HUES48 (cell line): ENCODE results near the gene ING2.
A peak's percentile ranks its signal among the peaks of the same experiment; 100 is the strongest.
"Not testable (repeated sequence)": the region's sequence is repeated elsewhere in the genome, so short reads cannot be mapped to it uniquely, and the experiment has no call there.

Experiments
- H3K27ac ChIP-seq: one replicate; pipeline ENCODE4 v1.7.0; 2013; ENCODE audit warnings: low read depth, low read length, inconsistent platforms
- H3K27me3 ChIP-seq: 2 replicates; pipeline ENCODE4 v1.6.1; 2013; ENCODE audit warnings: mild to moderate bottlenecking, low read length; ENCODE audit not compliant: control insufficient read depth, insufficient read depth
- H3K36me3 ChIP-seq: 2 replicates; pipeline ENCODE4 v1.6.1; 2013; ENCODE audit warnings: low read length; ENCODE audit not compliant: control insufficient read depth, insufficient read depth
- H3K4me1 ChIP-seq: 2 replicates; pipeline ENCODE4 v1.6.1; 2013; ENCODE audit warnings: mild to moderate bottlenecking, low read length; ENCODE audit not compliant: control insufficient read depth, insufficient read depth
- H3K4me3 ChIP-seq: 2 replicates; pipeline ENCODE4 v1.5.1; 2013; ENCODE audit warnings: mild to moderate bottlenecking, low read depth, low read length
- H3K9ac ChIP-seq: 2 replicates; pipeline ENCODE4 v1.6.1; 2013; ENCODE audit warnings: mild to moderate bottlenecking, low read depth, low read length, moderate library complexity
- H3K9me3 ChIP-seq: 2 replicates; pipeline ENCODE4 v1.6.1; 2013; ENCODE audit warnings: low read length; ENCODE audit not compliant: control insufficient read depth, insufficient read depth

Gene ING2

DNA sequence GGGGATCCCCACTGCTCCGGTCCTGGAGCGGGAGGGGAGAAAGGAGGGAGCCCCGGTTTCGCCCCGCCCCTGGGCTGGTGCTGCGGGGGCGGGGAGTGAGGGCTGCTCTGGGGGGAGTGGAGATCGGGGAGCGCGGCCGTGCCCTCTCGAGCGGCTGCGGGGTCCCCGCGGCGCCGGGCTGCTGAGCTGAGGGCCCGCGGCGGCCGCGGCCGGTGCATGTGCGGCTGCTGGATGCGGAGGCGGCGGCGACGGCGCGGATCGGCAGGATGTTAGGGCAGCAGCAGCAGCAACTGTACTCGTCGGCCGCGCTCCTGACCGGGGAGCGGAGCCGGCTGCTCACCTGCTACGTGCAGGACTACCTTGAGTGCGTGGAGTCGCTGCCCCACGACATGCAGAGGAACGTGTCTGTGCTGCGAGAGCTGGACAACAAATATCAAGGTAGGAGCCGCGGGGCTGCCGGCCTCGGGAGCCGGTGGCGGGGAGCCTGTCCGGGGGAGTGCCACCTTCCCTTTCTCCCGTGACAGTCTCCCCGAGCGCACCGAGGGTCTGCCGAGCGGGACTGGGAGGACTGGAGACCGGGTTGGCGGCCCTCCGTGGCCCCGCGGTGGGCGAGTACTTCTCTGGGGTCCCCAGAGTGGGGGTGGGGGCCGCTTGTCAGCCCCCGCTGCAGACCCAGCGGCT, at the start of gene ING2:
ING2 (plus strand) TSS at position 129 of the 681 bp plus-strand sequence; CDS start at position 267, 138 bp downstream.
- no peaks in the 10 kb centered on the region for H3K9me3 ChIP-seq
- peak within 1 kb of the TSS; percentile 96 for H3K4me3 ChIP-seq
- peaks cover 2% of the 10 kb centered on the region; the same call in 1 of the 2 replicates for H3K36me3 ChIP-seq
- peak within 1 kb of the TSS; percentile 99 for H3K27ac ChIP-seq
- no peaks in the 10 kb centered on the region for H3K27me3 ChIP-seq
- H3K9ac ChIP-seq, result peak within 1 kb of the TSS; percentile 91
- H3K4me1 ChIP-seq, result peaks cover 11% of the 10 kb centered on the region; the same call in 1 of the 2 replicates

DNA sequence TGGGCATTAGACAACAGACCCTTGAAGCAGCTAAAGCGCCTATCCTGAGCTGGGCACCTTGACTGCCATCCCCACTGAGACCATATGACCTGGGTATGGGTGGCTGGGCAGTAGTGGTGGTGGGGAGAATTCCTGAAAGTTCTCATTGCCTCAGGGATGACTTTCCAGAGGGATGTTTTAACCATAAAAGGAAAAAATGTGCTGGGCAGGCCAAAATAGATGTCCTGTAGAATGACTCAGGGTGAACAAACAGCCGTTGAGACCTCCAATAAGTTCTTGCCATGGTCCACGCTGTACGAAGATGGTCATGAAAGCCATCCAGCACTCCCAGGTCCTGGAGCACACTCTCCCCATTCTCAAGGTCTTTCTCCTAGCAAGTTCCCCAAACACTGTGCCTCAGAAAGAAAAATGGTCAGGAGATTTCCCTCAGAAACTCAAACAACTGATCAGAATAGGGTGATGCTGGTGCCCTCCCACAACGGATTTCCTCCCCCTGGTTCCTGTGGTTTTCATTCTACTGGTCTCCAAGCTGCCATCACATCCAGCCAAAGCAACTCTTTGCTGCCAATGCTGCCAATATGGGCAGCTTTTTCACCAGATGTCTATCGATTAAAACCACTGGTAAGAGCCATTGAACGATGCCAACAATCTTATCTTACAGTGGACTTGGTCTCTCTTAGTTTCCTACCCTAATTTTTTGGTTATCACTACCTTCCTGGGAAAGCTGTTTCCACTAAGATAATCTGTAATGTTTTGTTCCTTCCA, 49.2 kb upstream of the ING2 start:
- Histone ChIP-seq H3K36me3 (no peaks in the 10 kb centered on the region), H3K27me3 (no peaks in the 10 kb centered on the region), H3K4me3 (no peak overlapping the region), H3K9ac (no peak overlapping the region), H3K4me1 (no peaks in the 10 kb centered on the region), H3K9me3 (no peaks in the 10 kb centered on the region), H3K27ac (no peak overlapping the region)

DNA sequence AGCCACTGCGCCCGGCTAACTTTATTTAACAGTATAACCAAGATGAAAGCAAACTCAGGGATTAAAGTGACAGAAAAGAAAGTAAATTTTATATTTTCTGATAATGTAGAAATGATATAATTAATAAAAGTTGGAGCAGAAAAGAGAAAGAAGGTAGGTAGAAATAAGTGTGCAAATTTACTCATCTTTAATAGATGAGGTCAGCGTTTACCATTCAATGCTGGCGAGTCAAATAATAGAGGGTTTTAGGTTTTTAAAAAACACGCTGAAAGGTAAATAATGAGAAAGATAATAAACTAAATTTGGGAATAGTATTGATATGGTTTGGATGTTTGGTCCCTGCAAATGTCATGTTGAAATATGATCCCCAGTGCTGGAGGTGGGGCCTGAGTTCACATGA, 46.9 kb upstream of the ING2 start:
- H3K36me3 ChIP-seq, result no peaks in the 10 kb centered on the region
- H3K27me3 ChIP-seq, result no peaks in the 10 kb centered on the region
- no peak overlapping the region for H3K27ac ChIP-seq
- H3K9me3 ChIP-seq, result no peaks in the 10 kb centered on the region
- no peaks in the 10 kb centered on the region for H3K4me1 ChIP-seq
- no peak overlapping the region for H3K9ac ChIP-seq
- no peak overlapping the region for H3K4me3 ChIP-seq

GRCh38 chr4:183463903-183464619, 40.8 kb upstream of the ING2 start:
- not testable (repeated sequence) for H3K27ac ChIP-seq

GRCh38 chr4:183465879-183466278, 39.0 kb upstream of the ING2 start:
- not testable (repeated sequence) for H3K27ac ChIP-seq, H3K9ac ChIP-seq, H3K4me1 ChIP-seq, H3K36me3 ChIP-seq, H3K4me3 ChIP-seq, H3K9me3 ChIP-seq, H3K27me3 ChIP-seq

More at GRCh38 chr4:183463903-183464619, 40.8 kb upstream of the ING2 start:
- H3K9ac ChIP-seq, H3K9me3 ChIP-seq, H3K4me1 ChIP-seq, H3K27me3 ChIP-seq, H3K36me3 ChIP-seq, H3K4me3 ChIP-seq: not testable (repeated sequence)

DNA sequence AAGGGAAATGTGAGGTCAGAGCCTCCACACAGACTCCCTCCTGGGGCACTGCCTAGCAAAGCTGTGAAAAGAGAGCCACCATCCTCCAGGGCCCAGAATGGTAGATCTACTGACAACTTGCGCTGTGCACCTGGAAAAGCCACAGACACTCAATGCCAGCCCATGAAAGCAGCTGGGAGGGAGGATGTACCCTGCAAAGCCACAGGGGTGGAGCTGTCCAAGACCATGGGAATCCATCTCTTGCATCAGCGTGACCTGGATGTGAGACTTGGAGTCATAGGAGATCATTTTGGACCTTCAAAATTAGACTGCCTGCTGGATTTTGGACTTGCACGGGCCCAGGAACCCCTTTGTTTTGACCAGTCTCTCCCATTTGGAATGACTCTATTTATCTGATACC, 37.6 kb upstream of the ING2 start:
- H3K9me3 ChIP-seq, result peaks cover 6% of the 10 kb centered on the region
- peaks cover 6% of the 10 kb centered on the region; the same call in 1 of the 2 replicates for H3K4me1 ChIP-seq
- H3K36me3 ChIP-seq, result no peaks in the 10 kb centered on the region
- H3K9ac ChIP-seq, result no peak overlapping the region
- no peak overlapping the region for H3K27ac ChIP-seq
- no peak overlapping the region for H3K4me3 ChIP-seq
- no peaks in the 10 kb centered on the region for H3K27me3 ChIP-seq

- Histone ChIP-seq H3K27ac (no peak overlapping the region), H3K27me3 (no peaks in the 10 kb centered on the region), H3K4me1 (peaks cover 8% of the 10 kb centered on the region; the same call in 1 of the 2 replicates), H3K9me3 (peaks cover 6% of the 10 kb centered on the region), H3K36me3 (no peaks in the 10 kb centered on the region), H3K9ac (no peak overlapping the region), H3K4me3 (no peak overlapping the region)
Observed at GRCh38 chr4:183468210-183469095, 36.4 kb upstream of the ING2 start.

DNA sequence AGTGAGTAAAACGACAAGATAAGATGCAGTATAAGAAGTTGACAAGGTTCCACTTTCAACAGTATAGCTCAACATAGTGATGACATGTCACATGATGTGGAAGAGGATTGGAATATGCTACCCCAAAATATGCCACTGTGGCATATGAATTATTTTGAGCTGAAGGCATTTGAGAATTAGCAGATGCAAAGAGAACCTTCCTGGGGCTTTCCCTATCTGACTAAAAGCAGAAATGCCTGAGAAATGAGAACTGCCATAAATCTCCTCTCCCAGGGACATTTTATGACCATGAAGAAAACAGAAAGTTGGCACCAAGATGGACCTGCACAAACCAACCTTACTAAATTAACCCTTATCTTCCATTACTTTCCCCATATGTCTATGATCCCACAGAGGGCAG, 35.6 kb upstream of the ING2 start:
- Histone ChIP-seq H3K36me3 (no peaks in the 10 kb centered on the region), H3K4me3 (no peak overlapping the region), H3K27ac (no peak overlapping the region), H3K9ac (no peak overlapping the region), H3K4me1 (peaks cover 8% of the 10 kb centered on the region; the same call in 1 of the 2 replicates), H3K9me3 (peaks cover under 1% of the 10 kb centered on the region), H3K27me3 (no peaks in the 10 kb centered on the region)

DNA sequence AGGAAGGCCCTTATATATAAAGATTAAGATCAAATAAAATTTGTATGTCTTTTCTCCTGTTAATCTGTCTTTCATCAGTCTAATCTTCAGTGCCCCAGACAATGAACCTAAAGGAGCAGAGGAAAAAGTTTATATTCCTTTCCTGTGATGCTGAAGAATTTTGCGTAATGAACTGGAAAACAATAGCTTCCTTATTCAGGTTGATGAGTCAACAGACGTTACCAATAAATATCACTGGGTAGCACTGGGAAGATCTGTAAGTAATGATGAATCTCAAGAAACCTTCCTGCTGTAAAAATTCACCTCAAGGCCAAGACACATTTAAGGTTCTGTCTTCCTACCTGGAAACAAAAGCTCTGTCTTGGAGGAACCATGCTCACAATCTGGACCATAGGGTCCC, 34.9 kb upstream of the ING2 start:
- Histone ChIP-seq H3K4me3 (no peak overlapping the region), H3K9ac (no peak overlapping the region), H3K36me3 (no peaks in the 10 kb centered on the region), H3K4me1 (peaks cover 8% of the 10 kb centered on the region; the same call in 1 of the 2 replicates), H3K27ac (no peak overlapping the region), H3K9me3 (no peaks in the 10 kb centered on the region; the same call in 1 of the 2 replicates), H3K27me3 (no peaks in the 10 kb centered on the region)

DNA sequence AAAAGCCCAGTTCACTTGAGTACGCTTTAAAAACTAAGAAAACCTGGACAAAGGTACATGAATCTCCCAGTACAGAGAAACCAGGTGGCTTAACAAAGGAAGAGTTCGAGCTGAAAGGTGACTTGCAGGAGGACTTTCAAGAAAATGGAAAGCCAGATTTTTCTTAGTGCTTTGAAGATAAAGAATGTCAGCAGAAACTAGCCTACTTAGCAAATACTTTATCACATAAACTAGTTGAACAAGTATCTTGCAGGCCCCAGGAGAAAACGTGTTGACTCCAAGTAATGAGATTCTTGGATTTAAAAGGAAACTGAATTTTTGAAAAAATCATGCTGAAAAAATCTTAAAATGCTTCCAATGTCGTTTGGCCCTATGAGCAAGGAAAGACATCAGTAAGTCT, 34.0 kb upstream of the ING2 start:
- H3K9ac ChIP-seq, result no peak overlapping the region
- no peaks in the 10 kb centered on the region for H3K27me3 ChIP-seq
- no peaks in the 10 kb centered on the region for H3K36me3 ChIP-seq
- H3K4me3 ChIP-seq, result no peak overlapping the region
- no peaks in the 10 kb centered on the region; the same call in 1 of the 2 replicates for H3K9me3 ChIP-seq
- 0 out of 2 replicates have a peak, but pooled peaks cover 3% of the 10 kb centered on the region for H3K4me1 ChIP-seq
- no peak overlapping the region for H3K27ac ChIP-seq
